ENCODE data around the gene IKZF2. TPM values are rescaled to one million over a fixed set of nuclear protein-coding genes. Genes with fewer than 3 reads are reported as not detected.

The IKZF2 gene
- total RNA-seq, 1 donor from 2014 or later = 4.2 TPM

GRCh38 chr2:213104092-213104902 is 47.1 kb downstream of the IKZF2 start:
- Histone ChIP-seq H3K27ac (ENCODE audit: low read depth, low read length) (no peak overlapping the region), H3K4me1 (ENCODE audit: control insufficient read depth in 3 of 3, insufficient read depth in 3 of 3, low read length in 3 of 3) (peaks cover 0 to 15% (median 12%) of the 10 kb centered on the region in 3 donors)

DNA sequence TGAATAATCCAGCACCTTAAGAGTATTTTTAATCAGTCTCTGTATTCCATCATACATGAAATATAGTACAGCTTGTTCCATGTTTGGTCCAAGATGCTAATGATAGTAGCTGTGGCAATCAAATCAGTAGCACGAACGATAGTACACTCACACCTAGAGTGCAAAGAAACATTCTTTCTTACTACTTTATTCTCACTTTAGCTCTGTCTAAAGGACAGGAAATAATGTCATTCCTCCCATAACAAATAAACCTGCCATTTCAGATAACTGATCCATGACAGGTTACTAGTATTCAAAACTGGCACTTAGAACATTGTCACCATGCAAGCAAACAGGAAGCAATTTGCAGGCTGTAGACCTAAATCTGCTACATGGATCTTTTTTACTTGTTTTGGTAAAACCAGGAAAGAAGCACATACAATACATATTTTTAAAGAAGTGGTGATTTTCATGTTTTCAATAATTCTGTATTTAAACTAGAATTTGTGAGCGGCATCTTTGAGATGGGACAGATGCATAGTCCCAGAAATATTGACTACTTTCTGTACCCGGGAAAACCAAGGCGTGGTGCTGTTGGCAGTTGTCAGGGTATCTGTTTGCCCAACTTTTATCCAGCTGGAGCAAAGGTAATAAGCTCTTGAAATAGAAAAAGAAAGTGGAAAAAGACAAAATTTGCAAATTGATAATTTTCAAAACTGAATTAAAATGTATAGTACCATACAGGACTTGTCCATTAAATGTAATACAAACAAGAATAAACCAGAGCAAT is 49.5 kb downstream of the IKZF2 start:
- Histone ChIP-seq H3K9me3 (ENCODE audit: control insufficient read depth in 3 of 3, low read length in 3 of 3) (no peaks in the 10 kb centered on the region), H3K4me3 (ENCODE audit: low read length in 3 of 3) (peak overlapping the region; percentile 15 to 62 (median 42)), H3K9ac (ENCODE audit: low read depth in 1 of 3, low read length in 3 of 3) (peak overlapping the region in 2 of 3 donors; percentile 13 to 58), H3K4me1 (ENCODE audit: control insufficient read depth in 3 of 3, insufficient read depth in 3 of 3, low read length in 3 of 3) (peaks cover 2 to 15% (median 6%) of the 10 kb centered on the region in 3 donors), H3K27ac (ENCODE audit: low read depth, low read length) (no peak overlapping the region), H3K27me3 (ENCODE audit: control insufficient read depth in 3 of 3, insufficient read depth in 3 of 3, low read length in 3 of 3) (no peaks in the 10 kb centered on the region), H3K36me3 (ENCODE audit: control insufficient read depth in 3 of 3, insufficient read depth in 3 of 3, low read length in 3 of 3) (no peaks in the 10 kb centered on the region)

More at GRCh38 chr2:213104092-213104902, 47.1 kb downstream of the IKZF2 start:
- Histone ChIP-seq H3K9me3 (ENCODE audit: control insufficient read depth in 3 of 3, low read length in 3 of 3) (no peaks in the 10 kb centered on the region), H3K36me3 (ENCODE audit: control insufficient read depth in 3 of 3, insufficient read depth in 3 of 3, low read length in 3 of 3) (no peaks in the 10 kb centered on the region), H3K9ac (ENCODE audit: low read depth in 1 of 3, low read length in 3 of 3) (peak overlapping the region in 2 of 3 donors; percentile 46 to 67), H3K27me3 (ENCODE audit: control insufficient read depth in 3 of 3, insufficient read depth in 3 of 3, low read length in 3 of 3) (no peaks in the 10 kb centered on the region), H3K4me3 (ENCODE audit: low read length in 3 of 3) (peak overlapping the region; percentile 18 to 63 (median 55))

DNA sequence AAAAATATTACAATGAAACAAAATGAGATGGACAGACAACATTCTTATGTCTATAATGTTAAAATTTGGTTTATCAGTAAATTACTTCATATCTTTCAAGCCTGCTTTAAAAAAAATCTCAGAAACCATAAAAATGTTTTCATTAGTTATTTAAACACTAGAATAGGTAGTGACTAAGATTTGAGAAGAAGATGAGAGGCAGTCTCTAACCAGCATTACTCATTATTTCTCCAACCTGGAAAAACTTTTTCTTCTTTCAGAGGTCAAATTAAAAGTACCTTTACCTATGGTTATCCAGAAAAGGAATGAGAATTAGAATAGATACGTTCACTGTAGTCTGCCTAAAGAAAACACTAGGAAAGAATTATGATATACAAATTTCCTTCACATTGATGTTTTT is 50.3 kb downstream of the IKZF2 start:
- Histone ChIP-seq H3K4me3 (ENCODE audit: low read length in 3 of 3) (no peak overlapping the region), H3K36me3 (ENCODE audit: control insufficient read depth in 3 of 3, insufficient read depth in 3 of 3, low read length in 3 of 3) (no peaks in the 10 kb centered on the region), H3K9ac (ENCODE audit: low read depth in 1 of 3, low read length in 3 of 3) (no peak overlapping the region), H3K27ac (ENCODE audit: low read depth, low read length) (no peak overlapping the region), H3K4me1 (ENCODE audit: control insufficient read depth in 3 of 3, insufficient read depth in 3 of 3, low read length in 3 of 3) (peaks cover 2 to 15% (median 6%) of the 10 kb centered on the region in 3 donors), H3K9me3 (ENCODE audit: control insufficient read depth in 3 of 3, low read length in 3 of 3) (no peaks in the 10 kb centered on the region), H3K27me3 (ENCODE audit: control insufficient read depth in 3 of 3, insufficient read depth in 3 of 3, low read length in 3 of 3) (no peaks in the 10 kb centered on the region)

- H3K4me3 ChIP-seq (ENCODE audit: low read length in 3 of 3) = no peak overlapping the region
- peaks cover 2 to 11% (median 3%) of the 10 kb centered on the region in 3 donors for H3K4me1 ChIP-seq (ENCODE audit: control insufficient read depth in 3 of 3, insufficient read depth in 3 of 3, low read length in 3 of 3)
- H3K9me3 ChIP-seq (ENCODE audit: control insufficient read depth in 3 of 3, low read length in 3 of 3) = no peaks in the 10 kb centered on the region
- no peak overlapping the region for H3K27ac ChIP-seq (ENCODE audit: low read depth, low read length)
- no peak overlapping the region for H3K9ac ChIP-seq (ENCODE audit: low read depth in 1 of 3, low read length in 3 of 3)
- no peaks in the 10 kb centered on the region for H3K36me3 ChIP-seq (ENCODE audit: control insufficient read depth in 3 of 3, insufficient read depth in 3 of 3, low read length in 3 of 3)
- H3K27me3 ChIP-seq (ENCODE audit: control insufficient read depth in 3 of 3, insufficient read depth in 3 of 3, low read length in 3 of 3) = no peaks in the 10 kb centered on the region
Measured at GRCh38 chr2:213098612-213099011, 52.8 kb downstream of the IKZF2 start.

- H3K27me3 ChIP-seq (ENCODE audit: control insufficient read depth in 3 of 3, insufficient read depth in 3 of 3, low read length in 3 of 3) = no peaks in the 10 kb centered on the region
Measured at GRCh38 chr2:213091765-213092164, 59.6 kb downstream of the IKZF2 start.

GRCh38 chr2:213090772-213091171 is 60.6 kb downstream of the IKZF2 start:
- Histone ChIP-seq H3K27me3 (ENCODE audit: control insufficient read depth in 3 of 3, insufficient read depth in 3 of 3, low read length in 3 of 3) (no peaks in the 10 kb centered on the region), H3K27ac (ENCODE audit: low read depth, low read length) (no peak overlapping the region), H3K4me3 (ENCODE audit: low read length in 3 of 3) (no peak overlapping the region), H3K9me3 (ENCODE audit: control insufficient read depth in 3 of 3, low read length in 3 of 3) (no peaks in the 10 kb centered on the region), H3K9ac (ENCODE audit: low read depth in 1 of 3, low read length in 3 of 3) (no peak overlapping the region), H3K36me3 (ENCODE audit: control insufficient read depth in 3 of 3, insufficient read depth in 3 of 3, low read length in 3 of 3) (no peaks in the 10 kb centered on the region), H3K4me1 (ENCODE audit: control insufficient read depth in 3 of 3, insufficient read depth in 3 of 3, low read length in 3 of 3) (peaks cover 9 to 18% (median 13%) of the 10 kb centered on the region in 3 donors)

More at GRCh38 chr2:213091765-213092164, 59.6 kb downstream of the IKZF2 start:
- Histone ChIP-seq H3K36me3 (ENCODE audit: control insufficient read depth in 3 of 3, insufficient read depth in 3 of 3, low read length in 3 of 3) (no peaks in the 10 kb centered on the region), H3K4me1 (ENCODE audit: control insufficient read depth in 3 of 3, insufficient read depth in 3 of 3, low read length in 3 of 3) (peaks cover 3 to 9% (median 6%) of the 10 kb centered on the region in 3 donors), H3K9me3 (ENCODE audit: control insufficient read depth in 3 of 3, low read length in 3 of 3) (no peaks in the 10 kb centered on the region), H3K9ac (ENCODE audit: low read depth in 1 of 3, low read length in 3 of 3) (no peak overlapping the region), H3K27ac (ENCODE audit: low read depth, low read length) (no peak overlapping the region), H3K4me3 (ENCODE audit: low read length in 3 of 3) (no peak overlapping the region)

DNA sequence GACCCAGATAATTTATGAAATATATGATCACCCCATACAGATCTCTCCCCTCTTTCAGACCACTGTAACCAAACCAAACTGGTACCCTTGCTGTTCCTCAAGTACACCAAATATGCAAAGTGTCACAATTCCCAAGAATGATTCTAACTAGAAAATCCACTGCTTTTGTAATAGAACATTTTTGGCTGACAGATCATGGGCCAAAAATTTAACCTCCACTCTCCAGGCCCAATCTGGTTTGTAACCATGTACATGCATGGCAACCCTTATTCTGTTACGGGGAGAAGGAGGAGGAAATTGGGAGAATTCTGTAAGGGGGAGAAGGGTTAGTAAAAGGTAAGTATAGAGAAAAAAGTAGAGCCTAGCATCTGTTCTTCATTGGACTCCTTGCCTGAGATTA is 62.0 kb downstream of the IKZF2 start:
- no peaks in the 10 kb centered on the region for H3K36me3 ChIP-seq (ENCODE audit: control insufficient read depth in 3 of 3, insufficient read depth in 3 of 3, low read length in 3 of 3)
- H3K27me3 ChIP-seq (ENCODE audit: control insufficient read depth in 3 of 3, insufficient read depth in 3 of 3, low read length in 3 of 3) = no peaks in the 10 kb centered on the region
- no peak overlapping the region for H3K27ac ChIP-seq (ENCODE audit: low read depth, low read length)
- H3K4me1 ChIP-seq (ENCODE audit: control insufficient read depth in 3 of 3, insufficient read depth in 3 of 3, low read length in 3 of 3) = peaks cover 9 to 21% (median 13%) of the 10 kb centered on the region in 3 donors
- no peaks in the 10 kb centered on the region for H3K9me3 ChIP-seq (ENCODE audit: control insufficient read depth in 3 of 3, low read length in 3 of 3)
- H3K4me3 ChIP-seq (ENCODE audit: low read length in 3 of 3) = no peak overlapping the region
- no peak overlapping the region for H3K9ac ChIP-seq (ENCODE audit: low read depth in 1 of 3, low read length in 3 of 3)

GRCh38 chr2:213087040-213087439 is 64.4 kb downstream of the IKZF2 start:
- Histone ChIP-seq H3K4me3 (ENCODE audit: low read length in 3 of 3) (no peak overlapping the region), H3K27me3 (ENCODE audit: control insufficient read depth in 3 of 3, insufficient read depth in 3 of 3, low read length in 3 of 3) (no peaks in the 10 kb centered on the region), H3K4me1 (ENCODE audit: control insufficient read depth in 3 of 3, insufficient read depth in 3 of 3, low read length in 3 of 3) (peaks cover 9 to 18% (median 13%) of the 10 kb centered on the region in 3 donors), H3K36me3 (ENCODE audit: control insufficient read depth in 3 of 3, insufficient read depth in 3 of 3, low read length in 3 of 3) (no peaks in the 10 kb centered on the region), H3K9me3 (ENCODE audit: control insufficient read depth in 3 of 3, low read length in 3 of 3) (no peaks in the 10 kb centered on the region), H3K27ac (ENCODE audit: low read depth, low read length) (no peak overlapping the region), H3K9ac (ENCODE audit: low read depth in 1 of 3, low read length in 3 of 3) (peak overlapping the region in 1 of 3 donors; percentile 42)

DNA sequence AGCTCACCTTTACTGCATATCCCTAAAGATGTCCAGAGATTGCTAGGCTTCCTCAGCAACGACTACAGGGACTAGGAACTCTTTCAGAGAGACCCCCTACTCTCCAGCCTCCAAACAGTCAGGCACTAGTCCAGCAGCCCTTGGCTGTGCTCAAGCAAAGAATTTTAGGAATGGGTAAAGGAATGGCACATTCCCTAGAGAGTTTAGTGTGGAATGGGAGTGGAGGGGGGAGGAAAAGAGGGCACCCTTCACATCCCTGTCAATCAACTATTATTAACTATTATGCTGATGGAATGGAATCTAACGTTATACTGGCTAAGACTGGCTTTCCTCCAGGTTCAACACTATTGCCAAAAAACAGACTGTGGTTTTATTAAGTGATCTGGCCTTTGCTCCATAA is 64.8 kb downstream of the IKZF2 start:
- Histone ChIP-seq H3K4me3 (ENCODE audit: low read length in 3 of 3) (peak overlapping the region in 1 of 3 donors; percentile 33), H3K36me3 (ENCODE audit: control insufficient read depth in 3 of 3, insufficient read depth in 3 of 3, low read length in 3 of 3) (no peaks in the 10 kb centered on the region), H3K9ac (ENCODE audit: low read depth in 1 of 3, low read length in 3 of 3) (peak overlapping the region in 1 of 3 donors; percentile 42), H3K27me3 (ENCODE audit: control insufficient read depth in 3 of 3, insufficient read depth in 3 of 3, low read length in 3 of 3) (no peaks in the 10 kb centered on the region), H3K9me3 (ENCODE audit: control insufficient read depth in 3 of 3, low read length in 3 of 3) (no peaks in the 10 kb centered on the region), H3K4me1 (ENCODE audit: control insufficient read depth in 3 of 3, insufficient read depth in 3 of 3, low read length in 3 of 3) (peaks cover 9 to 18% (median 13%) of the 10 kb centered on the region in 3 donors), H3K27ac (ENCODE audit: low read depth, low read length) (no peak overlapping the region)

DNA sequence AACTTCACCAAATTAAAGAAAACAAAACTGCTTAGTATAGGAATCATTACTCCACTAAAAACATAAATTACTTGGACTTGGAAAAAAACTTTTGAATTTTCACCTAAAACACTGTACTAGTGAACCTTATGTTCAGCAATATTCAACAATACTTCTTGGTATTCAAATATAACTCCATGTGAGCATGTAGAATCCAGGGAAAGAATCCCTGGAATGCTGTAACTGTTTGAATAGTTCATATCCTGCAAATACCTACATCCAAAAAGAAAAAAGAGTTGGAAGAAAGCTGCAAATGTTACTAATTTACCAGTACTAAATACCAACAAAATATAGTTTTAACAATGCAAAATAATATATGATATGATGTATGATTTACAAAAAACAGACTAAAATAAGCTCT is 65.4 kb downstream of the IKZF2 start:
- Histone ChIP-seq H3K9ac (ENCODE audit: low read depth in 1 of 3, low read length in 3 of 3) (no peak overlapping the region), H3K27ac (ENCODE audit: low read depth, low read length) (no peak overlapping the region)

More for the DNA sequence above, 65.4 kb downstream of the IKZF2 start:
- Histone ChIP-seq H3K9me3 (ENCODE audit: control insufficient read depth in 3 of 3, low read length in 3 of 3) (no peaks in the 10 kb centered on the region), H3K4me3 (ENCODE audit: low read length in 3 of 3) (peak overlapping the region in 1 of 3 donors; percentile 33), H3K4me1 (ENCODE audit: control insufficient read depth in 3 of 3, insufficient read depth in 3 of 3, low read length in 3 of 3) (peaks cover 9 to 18% (median 13%) of the 10 kb centered on the region in 3 donors), H3K36me3 (ENCODE audit: control insufficient read depth in 3 of 3, insufficient read depth in 3 of 3, low read length in 3 of 3) (no peaks in the 10 kb centered on the region), H3K27me3 (ENCODE audit: control insufficient read depth in 3 of 3, insufficient read depth in 3 of 3, low read length in 3 of 3) (no peaks in the 10 kb centered on the region)

Data from skeletal muscle tissue (tissue), 4 donors.